AG04450 (cell line): ENCODE results near the gene AGPAT2. TPM values are rescaled to one million over a fixed set of nuclear protein-coding genes. Genes with fewer than 3 reads are reported as not detected.

Source experiments
- CTCF ChIA-PET: fragments of 300-600, 350-600 bp; formaldehyde crosslinking; extraction: SDS; loops from one replicate; lab custom pipeline; 2022; ENCODE audit warnings: antibody characterized with exemption, inconsistent platforms; lab: Charles Lee
- POLR2A ChIA-PET: fragments of 350-600 bp; formaldehyde crosslinking; extraction: SDS; loops from one replicate; lab custom pipeline; 2021; ENCODE audit warnings: antibody characterized with exemption, inconsistent platforms; lab: Yijun Ruan, JAX
- DNase-seq: peaks from one replicate; pipeline ENCODE4 v3.0.0-alpha.2; 2011; ENCODE audit warnings: low read depth, low spot score
- H3K27ac ChIP-seq: one replicate; pipeline ENCODE4 v1.5.1; 2012; ENCODE audit warnings: low read depth, low read length, control low read depth
- H3K27me3 ChIP-seq: one replicate; pipeline ENCODE4 v1.6.0; 2012; ENCODE audit warnings: low read length; ENCODE audit not compliant: control insufficient read depth, insufficient read depth
- H3K4me3 ChIP-seq: 2 replicates; pipeline ENCODE4 v1.5.1; 2011; ENCODE audit warnings: mild to moderate bottlenecking, low read depth, low read length, control low read depth
- H3K9me3 ChIP-seq: 2 replicates; pipeline ENCODE4 v1.5.1; 2012; ENCODE audit warnings: low read length; ENCODE audit not compliant: control insufficient read depth, insufficient read depth
- polyA plus RNA-seq: library from polyadenylated mRNA; depleted of rRNA; stranded (reverse); fragments of >200 nt; gene quantifications from 2 replicates; pipeline ENCODE4 v1.2.3, GENCODE V29; 2011
- TF ChIP-seq, protein P1 (sequence below): IDR thresholded peaks from 2 replicates; pipeline ENCODE4 v1.5.1; 2011; ENCODE audit warnings: low read depth, low read length, control low read depth, inconsistent platforms

The AGPAT2 gene
- polyA plus RNA-seq, 1 experiment: 24.4 TPM

DNA sequence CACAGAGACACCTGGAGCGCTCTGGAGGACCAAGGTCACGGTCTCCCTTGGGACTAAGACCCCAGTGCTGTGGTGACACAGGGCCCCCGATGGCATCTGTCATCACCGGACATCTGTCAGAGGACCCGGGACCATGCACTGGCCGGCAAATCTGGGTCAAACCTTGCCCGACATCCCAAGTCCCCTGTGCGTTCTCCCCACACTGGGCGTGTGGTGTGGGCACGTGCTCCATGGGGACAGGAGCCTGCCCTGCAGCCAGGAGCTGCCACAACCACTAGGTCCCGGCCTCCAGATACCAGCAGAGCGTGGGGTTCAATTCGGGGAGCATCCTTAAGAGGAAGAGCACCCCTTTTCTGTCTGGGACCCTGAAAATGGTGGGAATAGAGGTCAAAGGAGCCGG lies 3.5 kb downstream of the AGPAT2 start:
- CTCF ChIA-PET: interaction anchor here (2.0 kb wide), 1 partner anchor 12 kb away, joined by 9 read pairs; no protein-coding TSS in a partner anchor
- Histone ChIP-seq H3K4me3 (no peak overlapping the region), H3K27me3 (no peaks in the 10 kb centered on the region), H3K9me3 (peaks cover 4% of the 10 kb centered on the region; the same call in 1 of the 2 replicates), H3K27ac (no peak overlapping the region)
- no peak for DNase-seq
- POLR2A ChIA-PET: no interaction called here
- TF ChIP-seq, protein P1, sequence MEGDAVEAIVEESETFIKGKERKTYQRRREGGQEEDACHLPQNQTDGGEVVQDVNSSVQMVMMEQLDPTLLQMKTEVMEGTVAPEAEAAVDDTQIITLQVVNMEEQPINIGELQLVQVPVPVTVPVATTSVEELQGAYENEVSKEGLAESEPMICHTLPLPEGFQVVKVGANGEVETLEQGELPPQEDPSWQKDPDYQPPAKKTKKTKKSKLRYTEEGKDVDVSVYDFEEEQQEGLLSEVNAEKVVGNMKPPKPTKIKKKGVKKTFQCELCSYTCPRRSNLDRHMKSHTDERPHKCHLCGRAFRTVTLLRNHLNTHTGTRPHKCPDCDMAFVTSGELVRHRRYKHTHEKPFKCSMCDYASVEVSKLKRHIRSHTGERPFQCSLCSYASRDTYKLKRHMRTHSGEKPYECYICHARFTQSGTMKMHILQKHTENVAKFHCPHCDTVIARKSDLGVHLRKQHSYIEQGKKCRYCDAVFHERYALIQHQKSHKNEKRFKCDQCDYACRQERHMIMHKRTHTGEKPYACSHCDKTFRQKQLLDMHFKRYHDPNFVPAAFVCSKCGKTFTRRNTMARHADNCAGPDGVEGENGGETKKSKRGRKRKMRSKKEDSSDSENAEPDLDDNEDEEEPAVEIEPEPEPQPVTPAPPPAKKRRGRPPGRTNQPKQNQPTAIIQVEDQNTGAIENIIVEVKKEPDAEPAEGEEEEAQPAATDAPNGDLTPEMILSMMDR: no peak

DNA sequence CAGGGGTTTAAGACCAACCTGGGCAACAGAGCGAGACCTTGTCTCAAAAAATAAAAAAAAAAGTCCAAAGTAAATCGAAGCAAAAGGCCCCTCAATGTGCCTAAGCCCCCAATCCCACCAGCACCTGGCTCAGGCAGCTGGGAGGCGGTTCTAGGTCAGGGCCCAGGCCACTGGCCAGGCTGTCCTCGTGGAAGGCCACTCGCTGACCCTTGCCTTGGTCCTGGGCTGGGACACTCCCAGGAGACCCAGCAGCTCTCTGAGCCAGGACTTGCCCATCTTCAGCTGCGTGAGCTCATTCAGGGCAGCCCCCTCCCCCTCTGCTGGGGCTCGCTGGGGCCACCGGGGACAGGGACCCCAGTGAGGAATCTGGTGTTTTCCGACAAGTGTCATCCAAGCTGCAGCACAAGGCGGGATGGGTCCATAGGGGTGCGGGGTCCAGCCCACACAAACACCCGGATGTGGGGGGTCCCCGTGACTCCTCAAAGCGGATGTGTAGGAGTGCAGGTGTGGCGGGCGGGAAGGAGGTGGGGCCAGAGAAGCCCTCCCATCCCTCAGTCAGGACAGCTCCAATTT lies 4.0 kb downstream of the AGPAT2 start:
- no peak for DNase-seq
- TF ChIP-seq, protein P1: no peak
- no peak overlapping the region for H3K4me3 ChIP-seq
- no peak overlapping the region for H3K27ac ChIP-seq
- POLR2A ChIA-PET: no interaction called here
- H3K9me3 ChIP-seq: peaks cover 4% of the 10 kb centered on the region; the same call in 1 of the 2 replicates
- no peaks in the 10 kb centered on the region for H3K27me3 ChIP-seq
- CTCF ChIA-PET: interaction anchor here (2.0 kb wide), 1 partner anchor 12 kb away, joined by 9 read pairs; no protein-coding TSS in a partner anchor

DNA sequence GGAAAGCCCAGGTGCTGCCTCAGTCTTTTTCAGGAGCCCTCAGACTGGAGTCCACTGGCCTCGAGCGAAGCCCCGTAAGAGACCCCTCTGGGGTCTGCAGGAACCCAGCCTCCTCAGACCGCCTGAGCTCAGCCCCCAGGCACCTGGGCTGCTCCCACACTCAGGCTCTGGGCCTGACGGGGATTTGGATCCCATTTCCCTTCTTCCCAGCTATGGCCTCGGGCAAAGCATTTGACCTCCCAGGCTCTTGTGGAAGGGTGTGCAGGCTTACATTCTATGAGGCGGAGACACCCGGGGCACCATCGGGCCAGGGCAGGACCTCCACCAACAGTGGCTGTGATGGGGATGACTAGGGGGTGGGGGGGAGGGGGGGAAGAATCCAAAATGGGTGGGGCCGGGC lies 4.5 kb downstream of the AGPAT2 start:
- CTCF ChIA-PET: interaction anchor here (2.0 kb wide), 1 partner anchor 11 kb away, joined by 9 read pairs; no protein-coding TSS in a partner anchor
- DNase-seq: no peak
- Histone ChIP-seq H3K27me3 (no peaks in the 10 kb centered on the region), H3K27ac (no peak overlapping the region), H3K9me3 (peaks cover under 1% of the 10 kb centered on the region; the same call in 1 of the 2 replicates), H3K4me3 (no peak overlapping the region)
- POLR2A ChIA-PET: interaction anchor here (0.7 kb wide), 1 partner anchor 156 kb away, joined by 5 read pairs; no protein-coding TSS in a partner anchor
- TF ChIP-seq, protein P1: no peak

DNA sequence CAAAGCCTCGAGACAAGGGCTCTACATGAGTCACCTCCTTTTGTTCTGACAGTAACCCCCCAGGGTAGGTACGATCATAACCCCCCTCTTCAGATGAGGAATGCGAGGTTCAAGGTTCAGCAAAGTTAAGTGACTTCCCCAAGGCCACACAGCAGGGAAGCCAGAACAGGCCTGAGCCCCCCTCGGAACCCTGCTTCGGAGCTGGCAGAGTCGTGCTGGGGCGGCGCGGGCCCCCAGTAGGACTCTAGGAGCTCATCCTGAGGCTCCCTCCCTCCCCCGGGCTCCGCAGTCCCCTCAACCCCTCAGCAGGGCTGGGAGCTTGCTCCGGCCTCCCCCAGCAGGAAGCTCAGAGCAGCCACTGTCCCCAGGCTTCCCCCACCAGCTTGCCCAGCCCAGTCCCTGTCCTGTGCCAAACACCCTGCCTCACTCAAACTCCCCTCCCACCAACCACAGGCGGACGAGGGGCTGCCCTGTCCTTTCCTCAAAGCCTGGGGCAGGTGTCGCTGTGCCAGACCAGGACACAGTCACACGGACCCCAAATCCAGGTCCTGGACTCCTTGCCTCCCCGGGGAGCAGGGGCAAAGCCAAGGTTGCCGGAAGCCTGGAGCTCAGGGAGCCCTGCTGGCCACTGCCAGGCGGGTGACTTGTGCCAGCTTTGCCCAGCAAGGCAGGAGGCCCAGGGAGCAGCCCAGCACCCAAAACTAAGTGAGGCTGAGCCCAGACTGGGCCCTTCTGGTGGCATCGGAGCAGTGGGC lies 5.1 kb downstream of the AGPAT2 start:
- CTCF ChIA-PET: interaction anchor here (2.0 to 2.5 kb wide), 2 partner anchors 10 to 11 kb away, joined by 9 to 15 read pairs; no protein-coding TSS in a partner anchor

More for the DNA sequence above, 5.1 kb downstream of the AGPAT2 start:
- POLR2A ChIA-PET: interaction anchor here (0.7 kb wide), 1 partner anchor 155 kb away, joined by 5 read pairs; no protein-coding TSS in a partner anchor
- DNase-seq: no peak
- TF ChIP-seq, protein P1: no peak
- H3K9me3 ChIP-seq: no peaks in the 10 kb centered on the region; the same call in 1 of the 2 replicates
- H3K4me3 ChIP-seq: no peak overlapping the region
- H3K27ac ChIP-seq: no peak overlapping the region
- no peaks in the 10 kb centered on the region for H3K27me3 ChIP-seq
